HG03342 (cell line): Measurements from ENCODE around the gene CNKSR1.

Source experiments
- ATAC-seq: cut with Tn5 transposase; IDR thresholded peaks from one replicate; pipeline ENCODE4 v1.9.1; 2021; ENCODE audit warnings: mild to moderate bottlenecking, moderate library complexity; ENCODE audit not compliant: unreplicated experiment

CNKSR1 gene

DNA sequence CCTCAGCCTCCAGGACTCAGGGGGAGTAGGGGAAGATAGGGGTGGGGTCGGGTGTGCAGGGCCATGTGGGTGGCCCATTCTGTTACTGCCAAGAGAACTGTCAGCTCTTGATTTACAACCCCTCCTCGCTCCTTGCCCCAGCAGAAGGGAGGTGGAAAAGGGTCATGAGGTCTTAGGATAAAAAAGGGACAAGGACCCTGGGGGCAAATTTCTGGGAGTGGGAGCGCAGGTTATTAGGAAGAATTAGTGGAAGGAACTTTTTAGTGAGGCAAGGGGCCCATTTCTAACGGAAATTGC, 17.6 kb upstream of the CNKSR1 start:
- no peak for ATAC-seq

DNA sequence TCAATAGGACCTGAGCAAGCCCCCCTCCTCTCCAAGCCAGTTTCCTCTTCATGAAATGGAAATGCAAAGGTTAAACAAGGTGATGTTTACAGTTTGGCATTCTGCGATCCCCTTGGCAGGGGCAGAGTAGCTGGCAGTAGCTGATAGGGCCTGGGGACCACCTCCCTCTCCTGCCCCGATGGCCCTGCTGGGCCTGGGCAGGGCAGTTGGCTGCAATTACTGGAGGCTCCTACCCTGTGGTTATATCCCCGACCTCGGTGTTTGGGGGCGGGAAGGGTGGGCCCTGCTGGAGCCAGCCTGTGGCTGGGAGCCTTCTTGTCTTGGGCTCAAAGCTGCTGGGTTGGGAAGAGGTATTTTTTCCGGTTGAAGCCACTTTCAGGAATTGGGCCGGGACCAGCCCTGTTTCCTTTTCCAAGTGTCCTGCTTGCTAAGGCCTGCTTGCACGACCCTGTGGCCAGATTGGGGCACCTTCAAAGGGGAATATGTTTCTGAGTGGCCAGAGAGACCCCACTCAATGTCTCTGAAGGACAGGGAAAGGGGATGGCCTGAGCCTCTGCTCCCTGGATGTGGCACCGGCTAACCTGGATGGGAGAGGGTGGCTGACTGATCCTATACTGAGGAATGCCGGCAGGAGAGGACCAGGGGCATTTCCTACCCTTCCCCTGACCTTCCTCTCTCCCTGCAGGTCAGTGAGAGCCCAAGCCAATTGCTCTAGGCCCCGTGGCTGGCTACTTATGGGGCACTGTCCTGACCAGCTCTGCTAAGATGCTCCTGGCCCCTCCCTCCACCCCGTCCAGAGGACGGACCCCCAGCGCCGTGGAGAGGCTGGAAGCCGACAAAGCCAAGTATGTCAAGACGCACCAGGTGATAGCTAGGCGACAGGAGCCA, 16.5 kb upstream of the CNKSR1 start:
- no peak for ATAC-seq

DNA sequence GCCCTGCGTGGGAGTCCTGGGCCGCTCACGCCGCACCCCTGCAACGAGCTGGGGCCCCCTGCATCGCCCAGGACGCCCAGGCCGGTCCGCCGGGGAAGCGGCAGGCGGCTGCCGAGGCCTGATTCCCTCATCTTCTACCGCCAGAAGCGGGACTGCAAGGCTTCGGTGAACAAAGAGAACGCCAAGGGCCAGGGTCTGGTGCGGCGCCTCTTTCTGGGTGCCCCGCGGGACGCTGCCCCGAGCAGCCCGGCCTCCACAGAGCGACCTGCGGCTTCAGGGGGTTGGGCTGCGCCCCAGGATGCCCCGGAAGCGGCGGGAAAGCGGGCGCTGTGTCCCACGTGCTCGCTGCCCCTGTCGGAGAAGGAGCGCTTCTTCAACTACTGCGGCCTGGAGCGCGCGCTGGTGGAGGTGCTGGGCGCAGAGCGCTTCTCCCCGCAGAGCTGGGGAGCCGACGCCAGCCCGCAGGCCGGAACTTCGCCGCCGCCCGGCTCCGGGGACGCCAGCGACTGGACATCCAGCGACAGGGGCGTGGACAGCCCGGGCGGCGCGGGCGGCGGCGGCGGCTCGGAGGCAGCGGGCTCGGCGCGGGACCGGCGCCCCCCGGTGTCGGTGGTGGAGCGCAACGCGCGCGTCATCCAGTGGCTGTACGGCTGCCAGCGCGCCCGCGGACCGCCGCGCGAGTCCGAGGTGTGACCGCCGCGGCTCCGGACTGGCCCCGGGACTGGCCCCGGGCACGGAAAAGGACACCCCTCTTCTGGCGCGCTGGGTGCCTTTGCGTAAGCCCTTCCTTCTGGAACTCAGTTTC, 15.7 kb upstream of the CNKSR1 start:
- no peak for ATAC-seq

DNA sequence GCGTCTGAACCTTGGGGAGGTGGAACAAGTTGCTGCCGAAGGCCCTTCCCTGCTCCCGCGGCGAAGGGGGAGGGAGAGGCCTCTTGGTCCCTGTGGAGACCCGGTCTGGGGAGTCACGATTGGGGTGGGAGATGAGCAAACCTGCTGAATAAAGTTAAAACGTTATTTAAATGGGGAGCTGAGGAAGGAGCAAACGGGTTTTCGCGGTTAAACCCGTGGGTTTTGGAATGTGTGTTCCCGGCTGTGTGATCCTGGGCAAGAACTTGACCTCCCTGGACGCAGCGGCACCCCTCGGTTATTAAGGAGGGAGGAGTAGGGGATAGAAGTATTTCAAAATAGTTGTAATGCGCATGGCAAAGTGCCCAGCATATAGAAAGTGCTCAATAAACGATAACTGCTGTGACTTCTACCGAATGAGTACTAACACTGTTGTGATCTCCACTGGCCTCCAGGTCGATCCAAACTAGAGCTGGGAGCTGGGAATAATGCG, 15.0 kb upstream of the CNKSR1 start:
- ATAC-seq = no peak

DNA sequence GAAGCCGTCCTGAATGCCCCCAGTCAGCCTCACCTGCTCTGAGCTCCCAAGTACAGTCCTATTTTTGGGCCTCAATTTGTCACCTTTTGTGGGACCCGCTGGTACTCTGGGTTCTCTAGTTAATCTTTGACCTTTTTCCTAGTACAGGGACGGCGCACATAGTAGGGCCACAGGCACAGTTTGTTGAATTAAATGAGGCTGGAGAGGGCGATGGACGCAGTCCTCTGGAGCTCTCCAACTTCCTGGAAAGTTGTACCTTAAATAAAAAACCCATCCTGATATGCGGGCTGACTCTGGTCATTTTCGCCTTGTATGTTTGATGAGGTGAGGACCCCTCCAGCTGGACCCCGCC, 13.6 kb upstream of the CNKSR1 start:
- ATAC-seq = no peak

DNA sequence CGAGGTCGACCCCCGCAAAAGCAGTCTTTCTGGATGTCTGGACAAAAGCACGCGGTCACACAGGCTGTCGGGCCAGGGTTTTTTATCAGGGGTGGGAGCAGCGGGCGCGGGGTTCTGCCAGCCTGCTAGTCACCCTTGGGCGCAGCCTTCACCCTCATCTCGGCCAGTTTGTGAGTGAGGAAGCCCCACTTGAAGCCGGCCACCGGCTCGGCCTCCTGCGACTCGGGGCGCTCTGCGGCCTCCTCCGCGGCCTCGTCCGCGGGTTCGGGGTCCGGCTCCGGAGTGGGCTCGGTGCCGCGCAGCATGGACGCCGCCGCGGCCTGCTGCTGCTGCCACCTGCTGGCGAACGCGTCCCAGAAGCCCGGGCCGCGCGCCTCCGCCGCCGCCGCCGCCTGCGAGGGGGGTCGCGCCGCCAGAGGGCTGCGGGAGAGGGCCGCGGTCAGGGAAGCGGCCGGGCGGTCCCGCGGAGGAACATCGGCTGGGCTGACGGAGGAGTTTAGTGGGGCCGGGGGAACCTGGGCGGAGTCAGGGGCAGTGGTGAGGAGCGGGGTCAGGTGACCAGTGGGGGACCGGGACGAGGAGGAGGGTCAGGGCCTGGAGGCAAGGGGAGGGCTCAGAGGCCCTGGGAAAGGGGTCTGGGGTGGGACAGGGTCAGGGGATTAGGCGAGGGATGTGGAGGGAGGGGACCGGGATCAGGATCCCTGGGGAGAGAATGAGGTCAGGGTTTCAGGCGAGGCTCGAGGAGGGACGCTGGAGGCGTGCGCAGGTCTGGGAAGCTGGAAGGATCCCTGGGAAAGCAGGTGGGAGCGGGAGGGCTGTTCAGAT, 13.0 kb upstream of the CNKSR1 start:
- no peak for ATAC-seq

DNA sequence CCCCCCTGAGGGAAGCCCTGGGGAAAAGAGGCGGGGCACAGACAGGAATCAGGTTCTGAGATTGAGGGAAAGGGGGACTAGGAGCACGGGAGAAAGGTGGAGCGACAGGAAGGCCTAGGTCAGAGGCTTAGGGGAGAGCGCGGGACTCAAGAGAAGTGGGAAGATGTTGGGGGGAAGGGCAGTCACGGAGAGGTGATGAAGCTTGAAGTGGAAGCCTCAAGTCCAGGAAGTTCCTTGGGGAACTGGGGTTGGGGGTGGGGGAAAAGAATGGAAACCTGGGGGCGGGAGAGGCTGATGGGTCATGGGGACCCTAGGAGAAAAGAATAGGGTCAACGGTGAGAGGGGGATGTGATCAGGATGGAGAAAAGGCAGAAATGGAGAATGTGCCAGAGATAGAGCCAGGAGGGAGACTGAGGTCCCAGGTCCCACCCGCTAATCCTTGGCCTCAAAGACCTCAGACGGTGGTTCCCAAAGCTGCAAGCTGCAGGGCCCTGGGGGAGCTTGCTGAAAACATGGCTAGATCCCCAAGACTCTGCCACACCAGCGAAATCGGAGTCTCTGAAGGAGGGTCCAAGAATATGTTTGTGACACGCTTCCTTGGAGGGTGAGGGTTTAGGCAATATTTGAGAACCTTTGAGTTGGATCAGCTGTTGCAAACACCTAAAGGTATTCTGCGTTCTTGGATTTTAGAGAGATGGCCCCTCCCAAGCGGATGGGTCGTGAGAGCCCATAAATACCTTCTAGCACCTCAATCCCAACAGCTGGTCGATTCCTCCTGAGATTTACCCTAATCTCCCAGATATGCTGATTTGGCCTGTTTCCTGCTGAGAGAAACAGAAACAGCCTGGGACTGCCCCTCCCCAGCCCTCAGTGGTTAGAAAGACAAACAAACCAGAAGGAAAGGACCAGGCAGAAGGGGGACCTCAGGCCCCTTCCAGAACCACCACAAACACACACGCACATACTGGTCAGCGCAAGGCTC, 12.1 kb upstream of the CNKSR1 start:
- no peak for ATAC-seq

DNA sequence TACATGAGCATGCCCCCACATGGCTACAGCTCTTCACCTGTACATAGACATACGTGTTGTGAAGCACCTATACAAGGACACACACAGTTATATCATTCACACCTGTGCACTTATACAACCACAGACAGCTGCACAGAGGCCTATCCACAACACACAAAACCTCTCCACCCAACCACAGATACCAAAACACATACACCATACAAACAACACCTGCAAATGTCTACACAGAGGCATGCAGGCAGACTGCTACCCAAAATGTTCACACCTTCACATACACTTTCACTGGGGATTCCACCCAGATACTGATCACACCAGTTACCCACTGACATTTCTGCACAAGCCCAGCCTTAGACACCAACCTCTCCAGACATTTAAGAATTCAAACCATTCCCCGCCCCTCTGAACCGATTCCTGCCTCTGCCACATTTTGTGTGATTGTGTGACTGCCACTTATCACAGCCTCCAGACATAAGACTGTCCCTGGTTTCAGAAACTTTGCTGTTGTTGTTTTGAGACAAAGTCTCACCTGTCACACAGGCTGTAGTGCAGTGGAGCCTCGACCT, 10.5 kb upstream of the CNKSR1 start:
- ATAC-seq = no peak

DNA sequence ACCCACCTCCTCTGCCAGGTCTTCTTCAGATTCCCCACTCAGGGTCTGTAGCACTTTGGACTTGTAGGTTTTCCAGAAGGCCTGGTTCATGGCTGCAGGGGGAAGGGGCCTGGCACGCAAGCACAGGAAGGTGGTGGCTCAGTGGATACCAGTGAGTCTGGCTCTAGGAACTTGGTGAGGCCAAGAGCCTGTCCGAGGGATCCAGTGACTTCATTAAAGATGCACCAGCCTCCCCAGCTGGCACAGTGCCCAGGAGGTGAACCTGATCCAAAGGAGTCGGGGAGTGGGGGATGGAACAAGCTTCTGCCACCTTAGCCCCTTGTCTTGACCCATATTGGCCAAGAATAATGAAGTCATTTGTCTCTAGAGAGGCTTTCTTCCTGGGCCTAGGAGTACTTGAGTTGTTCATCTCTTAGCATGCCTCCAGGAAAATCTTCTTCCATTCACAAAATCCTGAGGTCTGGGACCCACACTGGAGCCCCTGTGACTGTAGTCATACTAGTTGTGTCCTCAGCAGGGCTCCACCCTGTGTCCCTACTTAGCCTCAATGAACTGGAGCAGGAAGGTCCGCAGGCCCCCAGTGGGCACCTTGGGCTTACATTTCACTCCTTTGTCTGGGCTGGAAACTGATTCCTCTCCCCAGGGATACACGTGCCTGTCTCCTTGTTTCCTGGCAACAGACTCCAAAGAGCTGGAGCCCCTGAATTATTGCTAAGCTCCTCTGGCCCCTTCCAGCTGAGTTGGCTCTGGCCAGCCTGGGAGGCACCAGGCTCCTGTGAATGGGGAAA, 8.7 kb upstream of the CNKSR1 start, which contains the start of gene C1orf232:
Gene C1orf232, minus strand, starts transcription at position 554 of the 788 bp plus-strand sequence. Its CDS starts 464 bp downstream, at position 90.
- ATAC-seq = no peak

DNA sequence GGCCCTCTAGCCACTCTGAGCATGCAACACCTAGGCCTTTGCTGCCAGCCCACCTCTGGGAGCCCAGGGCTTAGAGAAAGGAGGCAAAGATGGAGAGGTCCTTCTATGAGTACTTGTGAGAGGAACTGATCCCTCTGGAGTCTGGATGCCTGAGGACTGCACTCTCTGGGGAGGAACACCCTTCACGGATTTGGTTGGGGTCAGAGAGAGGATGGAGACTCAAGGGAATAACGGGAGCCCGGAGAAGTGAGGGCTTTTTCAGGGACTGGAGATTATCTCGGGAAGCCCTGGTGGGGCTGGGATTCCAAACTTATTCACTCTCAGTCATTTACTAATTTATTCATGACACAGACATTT, 8.1 kb upstream of the CNKSR1 start:
- ATAC-seq = no peak

DNA sequence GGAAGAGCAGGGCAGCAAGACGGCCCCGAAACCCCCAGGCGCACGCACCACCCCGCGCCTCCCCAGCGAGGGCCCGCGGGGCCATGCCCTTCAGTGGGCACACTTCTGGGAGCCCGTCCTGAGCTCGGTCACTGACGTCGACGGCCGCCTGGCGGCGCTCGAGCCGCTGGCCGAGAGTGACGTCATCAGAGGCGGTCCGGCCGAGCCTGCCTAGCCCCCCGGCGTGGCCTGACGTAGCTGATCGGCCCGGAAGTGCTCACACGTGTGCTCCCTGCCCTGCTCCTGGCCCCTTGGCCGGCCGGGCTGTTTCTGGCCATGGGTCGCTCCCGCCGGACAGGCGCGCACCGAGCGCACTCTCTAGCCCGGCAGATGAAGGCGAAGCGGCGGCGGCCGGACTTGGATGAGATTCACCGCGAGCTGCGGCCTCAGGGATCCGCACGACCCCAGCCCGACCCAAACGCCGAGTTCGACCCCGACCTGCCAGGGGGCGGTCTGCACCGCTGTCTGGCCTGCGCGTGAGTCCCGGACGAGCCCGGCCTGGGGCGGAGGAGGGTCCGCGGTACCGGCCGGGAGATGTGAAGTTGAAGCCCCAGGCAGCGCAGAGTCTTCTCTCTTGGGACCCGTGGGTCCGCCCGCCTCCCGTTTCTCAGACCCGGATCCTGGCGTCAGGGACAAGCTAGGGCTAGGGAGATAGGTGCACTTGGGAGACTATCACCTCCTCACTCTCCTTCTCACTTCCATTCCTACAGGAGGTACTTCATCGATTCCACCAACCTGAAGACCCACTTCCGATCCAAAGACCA, 7.4 kb upstream of the CNKSR1 start, which contains the start of gene ZNF593:
Gene ZNF593, plus strand, starts transcription at position 240 of the 803 bp plus-strand sequence. Its CDS starts 76 bp downstream, at position 316.
- ATAC-seq = peak; percentile 90

DNA sequence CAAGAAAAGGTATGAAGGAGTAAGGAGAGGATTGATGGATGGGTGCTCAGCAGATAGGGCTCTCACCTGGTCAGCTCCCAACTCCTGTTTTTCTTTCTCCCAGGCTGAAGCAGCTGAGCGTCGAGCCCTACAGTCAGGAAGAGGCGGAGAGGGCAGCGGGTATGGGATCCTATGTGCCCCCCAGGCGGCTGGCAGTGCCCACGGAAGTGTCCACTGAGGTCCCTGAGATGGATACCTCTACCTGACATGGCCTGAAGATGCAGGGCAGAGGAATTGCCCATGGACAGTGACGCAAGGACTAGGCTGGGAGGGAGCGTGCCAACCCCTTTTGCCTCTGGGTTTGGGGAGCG, 6.8 kb upstream of the CNKSR1 start:
- ATAC-seq = no peak

DNA sequence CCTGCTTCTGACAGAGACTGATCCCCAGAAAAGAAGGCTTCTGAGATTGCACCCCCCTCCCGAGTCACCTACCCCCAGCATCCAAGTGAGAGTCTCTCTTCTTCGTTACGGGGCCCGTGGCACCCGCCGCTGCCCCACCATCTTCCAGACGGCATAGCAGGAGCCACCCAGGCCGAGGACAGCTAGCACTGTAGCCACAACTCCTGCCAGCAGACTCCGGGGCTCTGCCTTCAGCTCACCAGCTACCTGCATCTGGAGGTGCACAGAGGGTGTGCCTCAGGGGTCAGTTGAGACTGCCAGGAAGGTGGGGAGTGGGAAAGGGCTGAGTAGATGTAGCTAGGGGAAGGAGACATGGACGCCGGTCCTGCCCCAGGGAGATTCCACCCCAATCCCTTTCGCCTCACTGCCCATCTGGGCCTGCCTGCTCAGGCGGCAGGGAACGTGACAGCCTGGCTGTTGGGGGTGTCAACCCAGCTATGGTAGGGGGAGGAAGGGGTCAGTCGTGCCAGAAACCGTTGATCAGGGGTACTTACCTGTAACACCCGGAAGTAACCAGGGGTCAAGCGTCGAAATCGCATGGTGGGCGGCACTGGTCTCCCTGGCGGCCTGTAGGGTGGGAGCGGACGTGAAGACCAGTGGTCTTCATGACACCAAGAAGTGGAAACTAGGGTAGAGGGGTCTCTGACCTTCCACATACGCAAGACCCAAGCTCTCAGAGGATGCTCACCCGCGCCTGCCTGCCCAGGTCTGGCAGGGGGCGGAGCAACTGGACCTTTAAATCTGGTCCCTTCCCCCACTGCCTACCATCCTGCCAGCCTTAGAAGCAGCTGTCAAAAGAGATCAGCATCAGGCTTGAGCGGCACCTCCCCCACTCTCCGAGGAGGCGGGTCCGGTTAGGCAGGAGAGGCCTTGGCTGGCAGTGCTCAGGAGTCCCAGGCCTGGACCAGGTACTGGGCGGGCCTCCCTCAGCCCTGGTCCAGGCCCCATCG, 5.9 kb upstream of the CNKSR1 start, which contains the start of gene ZNF593OS:
Gene ZNF593OS, minus strand, starts transcription at position 749 of the 989 bp plus-strand sequence. Its CDS starts 171 bp downstream, at position 578.
- no peak for ATAC-seq

DNA sequence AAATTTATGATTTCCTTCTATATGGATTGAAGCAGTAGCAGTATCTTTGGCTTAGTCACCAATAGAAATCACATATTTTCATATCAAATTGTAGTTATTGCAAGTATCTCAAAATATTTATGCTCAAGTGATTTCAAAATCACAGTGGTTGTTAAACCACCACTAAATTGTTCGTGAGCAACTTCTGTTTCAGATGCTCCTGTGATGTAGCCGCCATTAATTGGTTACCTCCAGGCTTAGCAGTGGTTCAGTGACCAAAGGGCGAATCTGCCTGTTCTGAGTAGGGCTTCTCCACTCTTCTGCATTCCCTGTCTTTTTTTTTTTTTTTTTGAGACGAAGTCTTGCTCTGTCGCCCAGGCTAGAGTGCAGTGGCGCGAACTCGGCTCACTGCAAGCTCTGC, 1.9 kb upstream of the CNKSR1 start:
- no peak for ATAC-seq

DNA sequence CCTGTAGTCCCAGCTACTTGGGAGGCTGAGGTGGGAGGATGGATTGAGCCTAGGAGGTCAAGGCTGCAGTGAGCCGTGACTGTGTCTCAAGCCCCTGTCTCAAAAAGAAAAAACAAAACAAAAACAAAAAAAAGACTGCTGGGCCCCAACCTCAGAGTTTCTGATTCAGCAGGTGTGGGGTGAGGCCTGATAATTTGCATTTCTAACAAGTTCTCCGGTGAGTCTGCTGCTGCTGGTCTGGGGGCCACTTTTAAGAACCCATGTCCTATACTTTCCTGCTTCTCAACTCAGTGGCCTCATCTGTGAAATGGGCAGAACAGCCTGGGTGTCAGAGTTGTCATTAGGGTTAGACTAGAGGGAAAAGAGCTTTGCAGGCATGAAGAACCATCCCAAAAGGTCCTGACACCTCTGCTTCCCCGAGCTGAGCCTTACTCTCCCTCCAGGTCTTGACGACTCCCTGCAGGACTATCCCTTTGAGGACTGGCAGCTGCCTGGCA, 2.8 kb downstream of the CNKSR1 start:
- no peak for ATAC-seq

DNA sequence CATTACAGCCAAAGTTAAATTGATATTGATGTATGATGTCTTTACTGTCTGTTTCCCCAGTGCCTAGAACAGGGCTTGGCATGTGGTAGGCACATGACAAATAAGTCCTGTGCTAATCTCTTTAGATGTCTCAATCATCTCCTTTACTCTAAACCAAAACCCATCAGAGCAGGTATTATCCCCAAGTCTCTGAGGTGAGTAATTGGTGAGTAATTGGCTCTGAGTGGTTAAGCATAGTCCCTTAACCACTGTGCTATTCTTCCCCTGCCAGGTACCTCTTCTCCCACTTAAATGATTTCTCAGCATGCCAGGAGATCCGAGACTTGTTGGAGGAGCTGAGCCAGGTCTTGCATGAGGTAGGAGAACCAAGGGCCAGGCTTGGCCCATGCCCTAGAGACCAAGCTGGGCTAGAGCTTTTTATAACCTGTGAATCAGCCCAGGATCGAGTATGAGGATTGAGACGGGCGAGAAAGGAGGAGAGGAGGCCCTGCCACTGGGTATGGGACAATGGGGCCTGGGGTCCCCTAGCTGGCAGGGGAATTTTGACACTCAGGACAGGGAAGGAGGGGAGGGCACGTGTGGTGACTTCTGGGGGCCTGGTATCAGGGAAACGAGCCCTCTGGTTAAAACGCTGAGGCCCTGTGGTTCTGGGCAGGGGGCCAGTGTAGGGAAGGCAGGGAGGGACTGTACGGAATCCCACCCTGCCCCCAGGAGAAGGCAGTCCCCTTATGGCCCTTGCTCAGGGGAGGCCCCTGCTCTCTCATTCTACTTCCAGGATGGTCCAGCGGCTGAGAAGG, 4.5 kb downstream of the CNKSR1 start:
- no peak for ATAC-seq
